Transverse colon (tissue), 4 donors: Measurements from ENCODE around the gene FCN3. TPM values are rescaled to one million over a fixed set of nuclear protein-coding genes. Genes with fewer than 3 reads are reported as not detected.

Source experiments
- DNase-seq: peaks from one replicate; pipeline ENCODE4 v3.0.0-alpha.2; 2019
- H3K27ac ChIP-seq, 4 donors: fragments of 200-600 bp; sonication (generic); 2 replicates each; pipeline ENCODE4 v1.5.1; 2016 to 2018; ENCODE audit warnings: inconsistent platforms in 4 of 4
- H3K27me3 ChIP-seq: fragments of 200-600 bp; sonication (generic); 2 replicates; pipeline ENCODE4 v1.5.1; 2017; ENCODE audit warnings: inconsistent platforms
- H3K36me3 ChIP-seq, 4 donors: fragments of 200-600 bp; sonication (generic); 2 replicates each; pipeline ENCODE4 v1.5.1; 2017 to 2019; ENCODE audit warnings: inconsistent platforms in 4 of 4
- H3K4me1 ChIP-seq, 4 donors: fragments of 200-600 bp; sonication (generic); 2 replicates each; pipeline ENCODE4 v1.5.1; 2017 to 2020; ENCODE audit warnings: inconsistent platforms in 4 of 4
- H3K4me3 ChIP-seq, 4 donors: fragments of 200-600 bp; sonication (generic); 1 replicate in 1 of 4; 2 replicates in 3 of 4; pipeline versions ENCODE4 v1.5.1 to v1.6.1; 2017 to 2019; ENCODE audit warnings: inconsistent platforms in 4 of 4
- H3K9me3 ChIP-seq, 2 donors: fragments of 200-600 bp; sonication (generic); 2 replicates each; pipeline ENCODE4 v1.5.1; 2017 to 2019; ENCODE audit warnings: inconsistent platforms in 2 of 2
- EP300 ChIP-seq: sonication (generic); formaldehyde crosslinking; IDR thresholded peaks from one replicate; pipeline ENCODE4 v1.6.1; 2017; ENCODE audit warnings: antibody characterized with exemption, low read depth
- POLR2A ChIP-seq: fragments of 450-650 bp; IDR thresholded peaks from one replicate; pipeline ENCODE4 v1.6.1; 2016; ENCODE audit warnings: antibody characterized with exemption, mild to moderate bottlenecking, moderate library complexity
- POLR2AphosphoS5 ChIP-seq, 3 donors: sonication (generic); formaldehyde crosslinking; IDR thresholded peaks; one replicate each; pipeline ENCODE4 v1.6.1; 2016; ENCODE audit warnings: antibody characterized with exemption in 3 of 3
- WGBS, 2 donors: methylation state at CpG; one replicate each; pipeline ENCODE4 v1.1.5; 2018; ENCODE audit warnings: low coverage in 1 of 2; 5-methylcytosine and 5-hydroxymethylcytosine counted together
- in situ Hi-C, 4 donors: fragments of 200-750 bp; cut with MboI; loops; one replicate each; pipeline versions ENCODE4 v1.15.0 to v1.15.1; 2017; ENCODE audit warnings: low sequenced_read_pairs in 3 of 4, low pct_ligation_motif_present in 1 of 4, low pct_unique_long_range_greater_than_20kb in 1 of 4
- intact Hi-C: fragments of 100-400 bp; cut with DNase I; formaldehyde crosslinking; loops from one replicate; pipeline ENCODE4 v1.15.1; 2023; ENCODE audit warnings: low total_unique reads
- total RNA-seq, 4 donors: library from RNA; depleted of rRNA; stranded (reverse); fragments of >200 nt; gene quantifications; one replicate each; pipeline ENCODE4 v1.1.0, GENCODE V29; 2016
- TF ChIP-seq, protein P1 (sequence below), 5 experiments: fragments of 200-600 bp in 3 of 5; fragments of 450-650 bp in 2 of 5; sonication (generic) in 3 of 5; IDR thresholded peaks; 1 replicate in 2 of 5; 2 replicates in 3 of 5; pipeline ENCODE4 v1.5.1; 2016 to 2017; ENCODE audit warnings: antibody characterized with exemption in 5 of 5, inconsistent platforms in 3 of 5, mild to moderate bottlenecking in 2 of 5, moderate library complexity in 1 of 5

Gene FCN3
- total RNA-seq, 4 donors from 2014 or later = 1.2 to 1.9 TPM; not detected in 2

DNA sequence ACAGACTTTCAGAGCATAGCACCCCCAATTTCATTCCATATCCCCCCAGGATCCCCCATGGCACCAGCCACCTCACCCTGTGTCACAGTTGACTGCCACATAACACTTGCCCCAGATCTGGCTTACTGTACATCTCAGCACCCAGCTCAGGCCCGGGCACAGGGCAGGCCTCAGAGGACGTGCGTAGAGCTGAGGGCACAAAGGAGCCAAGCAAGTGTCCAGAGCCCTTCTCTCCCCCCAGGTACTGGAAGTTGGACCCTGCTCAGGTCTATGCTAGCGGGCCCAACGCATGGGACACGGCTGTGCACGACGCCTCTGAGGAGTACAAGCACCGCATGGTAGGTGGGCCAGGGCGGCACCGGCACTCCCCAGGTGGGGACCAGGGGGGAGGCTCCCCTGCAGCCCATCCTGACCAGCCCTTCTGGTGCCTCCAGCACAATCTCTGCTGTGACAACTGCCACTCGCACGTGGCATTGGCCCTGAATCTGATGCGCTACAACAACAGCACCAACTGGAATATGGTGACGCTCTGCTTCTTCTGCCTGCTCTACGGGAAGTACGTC is 40.8 kb downstream of the FCN3 start:
- H3K27me3 ChIP-seq = no peaks in the 10 kb centered on the region
- in situ Hi-C loops (no loop called here), intact Hi-C loops (no loop called here)
- TF ChIP-seq, protein P1, sequence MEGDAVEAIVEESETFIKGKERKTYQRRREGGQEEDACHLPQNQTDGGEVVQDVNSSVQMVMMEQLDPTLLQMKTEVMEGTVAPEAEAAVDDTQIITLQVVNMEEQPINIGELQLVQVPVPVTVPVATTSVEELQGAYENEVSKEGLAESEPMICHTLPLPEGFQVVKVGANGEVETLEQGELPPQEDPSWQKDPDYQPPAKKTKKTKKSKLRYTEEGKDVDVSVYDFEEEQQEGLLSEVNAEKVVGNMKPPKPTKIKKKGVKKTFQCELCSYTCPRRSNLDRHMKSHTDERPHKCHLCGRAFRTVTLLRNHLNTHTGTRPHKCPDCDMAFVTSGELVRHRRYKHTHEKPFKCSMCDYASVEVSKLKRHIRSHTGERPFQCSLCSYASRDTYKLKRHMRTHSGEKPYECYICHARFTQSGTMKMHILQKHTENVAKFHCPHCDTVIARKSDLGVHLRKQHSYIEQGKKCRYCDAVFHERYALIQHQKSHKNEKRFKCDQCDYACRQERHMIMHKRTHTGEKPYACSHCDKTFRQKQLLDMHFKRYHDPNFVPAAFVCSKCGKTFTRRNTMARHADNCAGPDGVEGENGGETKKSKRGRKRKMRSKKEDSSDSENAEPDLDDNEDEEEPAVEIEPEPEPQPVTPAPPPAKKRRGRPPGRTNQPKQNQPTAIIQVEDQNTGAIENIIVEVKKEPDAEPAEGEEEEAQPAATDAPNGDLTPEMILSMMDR (IDR thresholded peaks at IDR 0.05) = no peak
- TF ChIP-seq POLR2AphosphoS5 (IDR thresholded peaks at IDR 0.05) (no peak), EP300 (no peak), POLR2A (no peak)
- no peaks in the 10 kb centered on the region for H3K9me3 ChIP-seq
- peaks cover 0 to 4% (median 2%) of the 10 kb centered on the region in 4 donors for H3K36me3 ChIP-seq
- H3K4me3 ChIP-seq = no peak overlapping the region
- no peaks in the 10 kb centered on the region for H3K4me1 ChIP-seq
- DNase-seq = no peak
- no peak overlapping the region for H3K27ac ChIP-seq
- 86% methylated on average over 17 of the region's 17 CpGs; no CpG with 5 or more reads in 1 of the 2 donors for WGBS, 2 donors

DNA sequence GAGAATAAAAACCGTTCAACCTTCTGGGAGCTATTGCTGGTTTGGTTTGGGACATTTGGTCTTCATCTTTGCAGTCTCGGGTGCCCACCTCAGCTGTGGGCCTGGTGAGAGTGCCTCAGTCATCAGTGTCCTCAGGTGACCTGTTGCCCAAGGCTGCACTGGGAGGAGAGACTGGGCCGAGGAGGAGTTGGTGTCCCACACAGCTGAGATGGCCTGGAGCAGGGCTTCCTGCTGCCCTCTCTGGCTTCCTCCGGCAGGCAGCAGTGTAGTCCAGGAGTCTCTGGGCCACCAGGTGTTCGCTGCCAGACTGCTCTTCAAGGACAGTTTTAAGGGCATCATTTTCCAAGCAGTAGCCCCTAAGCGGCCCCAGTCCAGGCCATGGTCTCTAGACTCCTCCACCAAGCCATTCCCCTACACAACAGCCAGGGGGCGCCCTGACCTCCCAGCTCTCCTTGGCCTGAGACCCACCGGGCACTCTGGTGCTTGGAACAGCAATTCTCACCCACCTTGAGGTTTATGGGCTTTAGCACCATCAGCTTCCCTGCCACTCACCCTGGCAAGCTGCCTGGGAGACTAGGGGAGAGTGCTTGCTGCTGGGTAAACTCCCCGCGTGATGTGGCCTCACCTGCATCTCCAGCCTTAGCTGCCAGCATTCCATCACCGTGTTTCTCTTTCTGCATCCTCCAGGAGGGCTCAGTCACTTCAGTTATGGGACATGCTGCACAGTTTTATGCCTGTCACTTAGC is 41.9 kb downstream of the FCN3 start:
- WGBS, 2 donors = 61 to 100% methylated on average over 1 to 10 of the region's 11 CpGs
- TF ChIP-seq EP300 (no peak), POLR2A (no peak)
- TF ChIP-seq, protein P1 (IDR thresholded peaks at IDR 0.05) = peak; percentile 68 to 85 (median 83)
- Histone ChIP-seq H3K4me3 (no peak overlapping the region), H3K27ac (no peak overlapping the region), H3K27me3 (no peaks in the 10 kb centered on the region), H3K4me1 (no peaks in the 10 kb centered on the region), H3K36me3 (peaks cover 0 to 4% (median 2%) of the 10 kb centered on the region in 4 donors), H3K9me3 (no peaks in the 10 kb centered on the region)
- intact Hi-C loops (no loop called here), in situ Hi-C loops (no loop called here)
- peak; percentile 39 for DNase-seq

- 84% methylated on average over 5 of the region's 5 CpGs; no CpG with 5 or more reads in 1 of the 2 donors for WGBS, 2 donors
- Histone ChIP-seq H3K27me3 (no peaks in the 10 kb centered on the region), H3K36me3 (peaks cover 0 to 4% (median 2%) of the 10 kb centered on the region in 4 donors), H3K4me1 (no peaks in the 10 kb centered on the region), H3K4me3 (no peak overlapping the region), H3K9me3 (no peaks in the 10 kb centered on the region), H3K27ac (no peak overlapping the region)
- intact Hi-C loops = no loop called here
- no peak for DNase-seq
- TF ChIP-seq, protein P1 (IDR thresholded peaks at IDR 0.05) = no peak
- TF ChIP-seq POLR2AphosphoS5 (IDR thresholded peaks at IDR 0.05) = no peak
- in situ Hi-C loops = no loop called here
Observed at GRCh38 chr1:27331922-27332321, 42.7 kb downstream of the FCN3 start.

GRCh38 chr1:27331426-27331825 is 43.2 kb downstream of the FCN3 start:
- H3K27ac ChIP-seq = no peak overlapping the region
- in situ Hi-C loops = no loop called here
- WGBS, 2 donors = 87% methylated on average over 3 of the region's 3 CpGs; no CpG with 5 or more reads in 1 of the 2 donors
- no peak for TF ChIP-seq POLR2A
- TF ChIP-seq, protein P1 (IDR thresholded peaks at IDR 0.05) = no peak
- no peak for TF ChIP-seq POLR2AphosphoS5 (IDR thresholded peaks at IDR 0.05)
- no peak for TF ChIP-seq EP300
- peaks cover 0 to 5% (median 0%) of the 10 kb centered on the region in 4 donors for H3K4me1 ChIP-seq
- no peak overlapping the region for H3K4me3 ChIP-seq
- no peak for DNase-seq
- no peaks in the 10 kb centered on the region for H3K27me3 ChIP-seq
- peaks cover 0 to 4% (median 2%) of the 10 kb centered on the region in 4 donors for H3K36me3 ChIP-seq
- intact Hi-C loops = no loop called here
- no peaks in the 10 kb centered on the region for H3K9me3 ChIP-seq
